Activated gamma-delta T cell (primary cell): ENCODE data around the gene CRADD.
"Not testable (repeated sequence)": the region's sequence is repeated elsewhere in the genome, so short reads cannot be mapped to it uniquely, and the experiment has no call there.

Experiments used
- DNase-seq: peaks from one replicate; lab custom pipeline; 2025; lab: John Stamatoyannopoulos, UW

CRADD gene

DNA sequence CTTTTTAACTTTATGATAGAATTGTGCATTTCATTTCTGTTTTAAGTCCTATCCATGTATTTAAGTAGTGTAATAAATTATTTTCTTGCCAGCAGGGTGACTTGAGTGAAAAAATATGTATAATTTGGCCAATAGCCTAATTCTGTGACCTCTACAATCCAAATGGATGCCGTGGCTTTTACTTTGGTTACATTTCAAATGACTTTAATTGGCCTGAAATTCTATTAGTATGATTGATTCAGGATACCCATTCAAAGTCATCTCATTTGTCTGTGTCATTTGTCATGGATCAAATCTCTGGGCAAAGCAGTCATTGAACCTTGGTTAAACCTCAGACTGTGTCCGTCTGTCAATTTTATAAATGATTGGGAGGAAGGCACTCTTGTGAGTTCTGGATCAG, 29.6 kb downstream of the CRADD start:
- DNase-seq: no peak

DNA sequence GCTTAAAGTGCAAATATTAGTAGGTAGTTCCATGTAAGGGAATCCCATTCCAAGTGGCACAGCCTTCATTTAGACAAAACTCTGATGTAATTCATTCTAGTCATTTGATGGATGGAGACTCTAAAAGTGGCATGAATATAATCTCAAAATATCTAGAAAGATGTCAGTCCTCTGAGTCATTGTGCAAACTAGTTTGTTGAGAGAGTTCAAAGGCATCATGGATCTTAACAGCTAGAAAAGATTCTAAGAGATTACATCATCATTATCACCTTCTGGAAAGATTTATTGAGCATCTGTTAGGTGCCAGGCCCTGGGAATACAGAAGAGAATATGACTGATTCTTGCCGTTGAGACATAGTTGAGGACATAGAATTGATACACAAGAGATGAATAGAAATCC, 30.7 kb downstream of the CRADD start:
- no peak for DNase-seq

DNA sequence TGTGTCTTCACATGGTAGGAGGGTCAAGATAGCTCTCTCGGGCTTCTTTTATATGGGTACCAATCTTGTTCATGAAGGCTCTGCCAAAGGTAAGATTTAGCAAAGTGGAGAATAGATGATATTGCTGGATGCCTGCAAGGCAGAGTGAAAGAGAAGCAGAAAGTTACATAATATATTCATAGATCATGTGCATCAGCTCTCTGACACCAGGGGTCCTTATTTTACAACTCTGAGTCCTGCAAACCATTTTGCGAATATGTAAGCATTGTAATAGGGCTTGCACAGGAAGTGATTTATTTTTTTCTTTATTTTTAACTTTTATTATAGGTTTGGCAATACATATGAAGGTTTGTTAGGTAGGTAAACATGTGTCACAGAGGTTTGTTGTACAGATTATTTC, 31.8 kb downstream of the CRADD start:
- DNase-seq: no peak

DNA sequence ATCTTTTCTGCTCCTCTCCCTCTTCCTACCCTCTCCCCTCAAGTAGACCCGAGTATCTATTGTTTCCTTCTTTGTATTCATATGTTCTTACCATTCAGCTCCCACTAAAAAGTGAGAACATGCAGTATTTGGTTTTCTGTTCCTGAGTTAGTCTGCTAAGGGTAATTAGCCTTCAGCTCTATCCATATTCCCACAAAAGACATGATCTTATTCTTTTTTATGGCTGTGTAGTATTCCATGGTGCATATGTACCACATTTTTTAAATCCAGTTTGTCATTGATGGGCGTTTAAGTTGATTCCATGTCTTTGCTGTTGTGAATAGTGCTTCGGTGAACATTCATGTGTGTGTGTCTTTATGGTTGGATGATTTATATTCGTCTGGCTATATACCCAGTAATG, 32.2 kb downstream of the CRADD start:
- no peak for DNase-seq

- DNase-seq: no peak
Measured at GRCh38 chr12:93710574-93710926, 33.4 kb downstream of the CRADD start.

DNA sequence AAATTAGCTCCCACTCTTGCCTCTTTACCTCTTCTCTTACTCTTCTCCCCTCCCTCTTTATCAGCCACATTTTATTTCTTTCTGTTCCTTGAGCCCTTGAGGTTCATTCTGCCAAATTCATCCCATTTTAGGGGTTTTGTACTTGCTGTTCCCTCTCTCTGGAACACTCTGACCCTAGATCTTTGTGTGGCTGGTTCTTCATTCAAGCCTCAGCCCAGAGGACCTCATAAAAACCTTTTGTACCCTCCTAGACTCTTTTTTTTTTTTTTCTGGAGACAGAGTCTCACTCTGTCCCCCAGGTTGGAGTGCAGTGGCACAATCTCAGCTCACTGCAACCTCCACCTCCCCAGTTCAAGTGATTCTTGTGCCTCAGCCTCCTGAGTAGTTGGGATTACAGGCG, 34.3 kb downstream of the CRADD start:
- DNase-seq: not testable (repeated sequence)

- no peak for DNase-seq
Measured at GRCh38 chr12:93712200-93712599, 35.0 kb downstream of the CRADD start.

DNA sequence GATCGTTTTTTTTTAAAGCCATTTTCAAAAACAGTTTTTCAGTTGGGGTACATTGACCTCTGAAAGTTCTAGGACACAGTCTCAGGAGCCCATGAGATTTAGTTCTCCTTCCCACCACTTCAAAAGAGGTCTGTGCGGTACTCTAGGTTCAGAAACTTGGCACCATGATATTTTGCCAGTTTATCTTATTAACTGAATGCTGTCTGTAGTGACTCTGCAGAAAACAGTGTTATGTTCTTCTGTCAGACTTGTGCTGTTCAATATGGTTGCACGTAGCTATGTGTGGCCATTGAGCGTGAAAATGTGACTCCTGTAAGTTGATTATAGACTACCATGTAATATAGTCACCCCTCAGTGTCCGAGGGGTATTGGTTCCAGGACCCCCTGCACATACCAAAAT, 35.9 kb downstream of the CRADD start:
- DNase-seq: no peak

DNA sequence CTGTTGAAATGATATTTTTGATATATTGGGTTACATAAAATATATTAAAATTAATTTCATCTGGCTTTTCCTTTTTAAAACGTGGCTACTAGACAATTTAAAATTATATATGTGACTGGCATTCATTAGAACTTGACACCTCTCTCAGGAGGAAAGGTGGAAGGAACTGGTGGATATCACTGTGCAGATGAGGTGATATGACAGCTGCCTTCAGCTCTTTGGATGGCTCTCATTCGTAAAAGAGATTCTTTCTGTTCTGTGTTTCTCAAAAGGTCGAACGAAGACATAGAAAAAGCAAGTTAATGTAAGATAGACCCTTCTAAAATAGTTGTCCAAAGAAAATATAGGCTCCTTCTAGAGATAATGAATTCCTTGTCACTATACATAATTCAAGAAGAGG, 36.6 kb downstream of the CRADD start:
- DNase-seq: no peak

DNA sequence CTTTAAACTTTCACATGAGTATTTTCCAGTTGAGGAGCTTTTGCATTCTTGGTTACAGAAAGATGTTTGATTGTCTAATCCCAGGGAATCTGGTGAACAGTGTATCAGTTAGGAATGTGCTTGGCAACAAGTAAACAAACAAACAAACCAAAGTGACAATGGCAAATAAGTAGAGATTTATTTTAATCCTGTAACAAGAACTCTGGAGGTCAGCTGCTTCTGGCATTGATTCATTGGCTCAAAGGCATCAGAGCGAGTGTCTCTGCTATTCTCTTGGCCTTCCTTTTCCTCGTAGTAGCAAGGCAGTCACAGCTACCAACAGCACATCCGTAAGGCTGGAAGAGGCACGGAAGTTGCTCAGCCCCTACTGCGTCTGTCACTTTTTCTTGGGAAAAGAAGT, 37.2 kb downstream of the CRADD start:
- DNase-seq: no peak

DNA sequence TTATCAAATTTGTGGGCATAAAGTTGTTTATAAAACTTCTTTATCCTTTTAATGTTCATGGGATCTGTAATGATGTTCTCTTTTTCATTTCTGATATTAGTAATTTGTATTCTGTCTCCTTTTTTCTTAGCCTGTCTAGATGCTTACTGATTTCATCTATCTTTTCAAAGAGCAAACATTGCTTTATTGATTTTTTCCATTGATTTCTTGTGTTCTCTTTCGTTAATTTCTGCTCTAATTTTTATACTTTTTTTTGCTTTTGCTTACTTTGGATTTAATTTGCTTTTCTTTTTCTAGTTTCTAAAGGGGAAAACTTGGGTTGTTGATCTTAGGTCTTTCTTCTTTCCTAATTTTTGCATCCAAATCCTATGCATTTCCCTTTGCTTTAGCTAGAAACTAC, 42.5 kb downstream of the CRADD start:
- DNase-seq: no peak

DNA sequence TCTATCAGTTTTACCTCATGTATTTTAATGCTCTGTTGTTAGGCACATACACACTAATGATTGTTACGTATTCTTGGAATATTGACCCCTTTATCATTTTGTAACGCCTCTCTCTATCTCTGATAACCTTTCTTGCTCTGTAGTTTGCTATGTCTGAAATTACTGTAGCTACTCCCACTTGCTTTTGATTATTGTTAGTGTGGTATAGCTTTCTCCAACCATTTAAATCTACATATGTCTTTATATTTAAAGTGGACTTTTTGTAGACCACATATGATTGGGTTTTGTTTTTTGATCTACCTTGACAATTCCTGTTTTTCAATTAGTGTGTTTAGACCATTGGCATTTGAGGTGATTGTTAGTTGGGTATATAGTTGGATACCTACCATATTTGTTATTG, 43.4 kb downstream of the CRADD start:
- no peak for DNase-seq

DNA sequence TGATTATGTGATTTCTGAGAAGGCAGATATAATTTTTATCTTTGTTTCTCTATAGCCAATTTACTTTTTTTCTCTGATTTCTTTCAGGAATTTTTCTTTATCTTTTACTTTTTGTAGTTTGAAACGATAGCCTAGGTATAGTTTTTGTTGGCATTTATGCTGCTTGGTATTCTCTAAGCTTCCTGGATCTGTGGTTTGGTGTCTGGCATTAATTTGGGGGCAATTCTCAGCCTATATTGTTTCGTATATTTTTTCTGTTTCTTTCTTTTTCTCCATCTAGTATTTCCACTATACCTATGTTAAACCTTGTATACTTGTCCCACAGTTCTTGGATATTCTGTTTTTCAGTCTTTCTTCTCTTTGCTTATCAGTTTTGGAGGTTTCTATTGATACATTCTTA, 45.0 kb downstream of the CRADD start:
- no peak for DNase-seq

DNA sequence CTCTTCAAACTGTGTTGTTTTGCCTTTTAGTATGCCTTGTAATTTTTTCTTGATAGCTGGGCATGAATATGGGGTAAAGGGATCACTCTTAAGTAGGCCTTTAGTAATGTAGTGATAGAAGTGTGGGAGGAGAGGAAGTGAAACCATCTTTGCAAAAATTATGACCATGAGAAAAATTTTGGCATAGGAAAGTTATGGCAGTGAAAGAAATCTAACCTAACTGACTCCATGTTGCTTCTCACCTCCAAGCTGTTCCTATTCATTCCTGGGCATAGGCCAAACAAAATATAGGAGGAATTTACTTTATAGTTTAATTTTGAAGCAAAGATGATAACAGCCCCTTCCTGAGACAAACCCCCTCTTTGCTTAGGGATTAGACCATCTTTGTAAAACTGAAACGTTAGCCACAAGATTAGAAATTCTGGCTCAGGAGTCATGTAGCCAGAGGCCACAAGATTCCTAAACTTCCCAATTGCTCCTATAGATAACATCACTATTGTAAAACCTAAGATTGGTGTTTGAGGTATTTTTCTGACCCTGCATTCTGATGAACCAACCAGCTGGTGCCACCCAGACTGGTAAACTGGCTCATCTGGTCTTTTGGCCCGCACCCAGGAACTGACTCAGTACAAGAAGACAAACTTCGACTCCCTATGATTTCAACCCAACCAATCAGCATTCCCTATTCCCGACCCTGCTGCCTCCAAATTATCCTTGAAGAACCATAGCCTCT, 45.8 kb downstream of the CRADD start:
- DNase-seq: no peak

GRCh38 chr12:93723568-93723930, 46.4 kb downstream of the CRADD start:
- DNase-seq: no peak

DNA sequence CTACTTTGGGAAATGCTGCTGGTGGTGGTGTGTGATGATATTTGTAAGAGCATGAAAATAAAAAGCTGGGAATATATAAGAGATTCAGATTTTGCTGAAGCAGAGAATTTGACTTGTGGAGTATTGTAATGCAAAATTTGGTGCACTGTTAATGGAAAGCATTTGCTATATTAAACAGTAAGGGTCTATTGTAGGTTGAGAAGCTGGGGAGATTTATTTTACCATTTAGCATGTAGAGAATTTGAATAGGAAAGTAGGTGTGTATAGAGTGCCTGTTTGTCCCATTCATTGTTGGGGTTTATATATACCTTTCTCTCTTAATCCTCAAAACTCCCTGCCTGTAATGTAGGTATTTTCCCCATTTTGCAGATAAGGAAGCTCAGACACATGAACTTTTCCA, 48.4 kb downstream of the CRADD start:
- no peak for DNase-seq

DNA sequence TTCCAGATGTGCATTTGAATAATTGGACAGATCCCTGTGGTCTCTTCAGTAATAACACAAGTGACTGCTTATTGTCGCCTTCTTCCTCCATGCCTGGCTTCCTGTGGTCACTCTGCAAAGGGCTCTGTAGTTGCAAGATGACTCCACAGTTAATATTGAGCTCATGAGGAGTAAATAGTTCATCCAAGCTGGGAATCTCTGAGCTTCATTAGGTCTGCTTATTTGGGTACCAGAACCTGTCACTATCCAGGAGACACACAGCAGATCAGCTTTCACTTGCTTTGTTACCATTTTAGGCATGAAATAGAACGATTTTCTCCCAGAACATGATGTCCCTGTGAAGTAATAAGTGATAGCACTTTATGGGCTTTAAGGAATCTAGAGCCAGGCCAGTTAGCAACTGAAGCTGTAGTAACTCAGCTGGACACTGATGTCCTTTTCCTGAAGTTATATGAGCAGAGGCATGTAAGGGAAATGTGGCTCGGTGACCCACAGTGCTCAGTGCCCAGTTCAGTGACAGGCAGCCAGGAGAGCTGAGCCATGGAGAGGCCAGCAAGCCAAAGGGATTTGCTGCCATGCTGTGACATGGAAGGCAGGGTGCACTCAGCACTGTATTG, 50.1 kb downstream of the CRADD start:
- no peak for DNase-seq

DNA sequence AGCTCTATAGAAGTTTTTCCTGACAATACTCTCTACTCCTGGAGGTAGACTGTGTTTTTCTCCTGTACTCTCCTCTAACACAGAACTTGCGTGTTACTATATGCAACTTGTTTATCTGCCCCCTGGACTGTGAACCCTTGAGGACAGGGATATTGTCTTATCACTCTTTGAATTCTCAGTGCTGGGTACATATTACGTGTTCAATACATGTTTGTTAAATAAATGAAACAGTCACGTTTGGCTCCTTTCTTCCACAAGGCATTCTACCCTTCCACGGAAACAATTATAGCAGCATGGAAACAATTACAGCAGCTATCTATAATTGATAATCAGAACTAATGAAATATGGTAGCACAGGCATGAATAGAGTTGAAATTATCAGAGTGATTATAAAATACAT, 50.7 kb downstream of the CRADD start:
- DNase-seq: no peak

- no peak for DNase-seq
Measured at GRCh38 chr12:93729934-93730333, 52.8 kb downstream of the CRADD start.

DNA sequence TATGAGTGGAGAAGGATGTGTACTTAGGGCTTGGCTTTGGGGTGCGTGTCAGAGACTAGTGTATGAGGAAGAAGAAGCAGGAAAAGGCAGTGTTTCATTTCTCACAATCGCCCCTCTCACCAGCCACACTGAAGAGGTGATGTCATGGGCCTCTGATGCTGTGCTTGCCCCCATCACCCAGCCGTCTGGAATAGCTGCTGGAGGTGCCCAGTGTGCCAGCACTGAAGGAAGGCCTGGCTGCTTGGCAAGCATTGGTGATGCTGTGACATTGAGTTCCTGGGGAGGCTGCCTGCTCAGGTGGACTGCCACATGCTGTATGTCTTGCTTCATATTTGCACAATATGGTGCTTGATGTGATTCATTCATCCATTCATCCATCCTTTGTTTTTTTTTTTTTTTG, 56.2 kb downstream of the CRADD start:
- no peak for DNase-seq

- no peak for DNase-seq
Measured at GRCh38 chr12:93733928-93734327, 56.8 kb downstream of the CRADD start.

DNA sequence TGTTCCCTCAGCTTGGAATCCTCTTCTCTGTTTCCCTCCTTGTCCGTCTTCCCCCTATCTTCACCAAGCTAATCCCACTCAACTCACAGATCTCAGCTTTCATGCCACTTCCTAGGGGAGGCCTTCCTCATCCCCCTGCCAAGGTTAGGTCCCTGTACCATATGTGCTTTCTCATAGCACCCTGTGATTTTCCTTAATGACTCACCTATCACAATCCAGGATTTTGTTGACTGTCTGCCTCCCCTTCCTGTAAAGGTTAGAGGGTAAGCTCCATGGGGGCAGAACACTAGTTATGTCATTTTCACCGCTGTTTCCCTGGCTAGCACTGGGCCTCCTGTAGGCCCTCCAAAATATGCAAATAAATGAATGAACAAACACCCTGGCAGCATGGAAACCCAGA, 57.6 kb downstream of the CRADD start:
- no peak for DNase-seq

DNA sequence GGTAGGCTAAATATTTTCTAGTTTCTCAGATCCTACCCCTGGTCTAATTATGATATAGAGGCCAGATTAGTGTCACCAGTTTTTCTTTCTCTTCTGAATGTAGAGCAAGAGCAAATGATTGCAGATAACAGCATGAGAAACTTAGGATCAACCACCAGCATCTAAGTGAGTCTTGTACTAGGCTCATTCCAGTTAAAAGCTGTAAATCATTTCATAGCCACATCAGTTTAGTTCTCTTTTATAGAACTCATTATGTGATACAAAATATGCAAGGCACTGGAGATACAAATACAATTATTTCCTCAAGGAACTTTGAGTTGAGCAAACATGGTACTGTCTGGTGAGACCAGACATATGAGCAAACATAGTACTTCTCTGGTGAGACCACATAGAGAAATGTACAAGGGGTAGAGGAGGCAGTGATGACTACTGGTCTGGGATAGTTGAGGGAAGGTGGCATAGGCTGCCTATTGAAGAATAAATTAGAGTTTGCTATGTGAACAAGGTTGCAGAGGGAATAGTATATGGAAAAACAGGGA, 59.5 kb downstream of the CRADD start:
- no peak for DNase-seq
